ENCODE measurements around the gene ARL4A.
"Not testable (repeated sequence)": the region's sequence is repeated elsewhere in the genome, so short reads cannot be mapped to it uniquely, and the experiment has no call there.

Gene ARL4A

GRCh38 chr7:12689451-12689850 lies 2.0 kb downstream of the ARL4A start:
- Mint-ChIP-seq H3K4me1 (peaks cover 43% of the 10 kb centered on the region), H3K36me3 (ENCODE audit: low read depth) (no peaks in the 10 kb centered on the region), H3K27ac (peak overlapping the region; percentile 44), H3K4me3 (peak overlapping the region; percentile 89), H3K9me3 (peaks cover 4% of the 10 kb centered on the region), H3K27me3 (ENCODE audit: low read depth, poor library complexity) (peaks cover 2% of the 10 kb centered on the region)
- DNase-seq, result no peak
- TF ChIP-seq, protein P1, sequence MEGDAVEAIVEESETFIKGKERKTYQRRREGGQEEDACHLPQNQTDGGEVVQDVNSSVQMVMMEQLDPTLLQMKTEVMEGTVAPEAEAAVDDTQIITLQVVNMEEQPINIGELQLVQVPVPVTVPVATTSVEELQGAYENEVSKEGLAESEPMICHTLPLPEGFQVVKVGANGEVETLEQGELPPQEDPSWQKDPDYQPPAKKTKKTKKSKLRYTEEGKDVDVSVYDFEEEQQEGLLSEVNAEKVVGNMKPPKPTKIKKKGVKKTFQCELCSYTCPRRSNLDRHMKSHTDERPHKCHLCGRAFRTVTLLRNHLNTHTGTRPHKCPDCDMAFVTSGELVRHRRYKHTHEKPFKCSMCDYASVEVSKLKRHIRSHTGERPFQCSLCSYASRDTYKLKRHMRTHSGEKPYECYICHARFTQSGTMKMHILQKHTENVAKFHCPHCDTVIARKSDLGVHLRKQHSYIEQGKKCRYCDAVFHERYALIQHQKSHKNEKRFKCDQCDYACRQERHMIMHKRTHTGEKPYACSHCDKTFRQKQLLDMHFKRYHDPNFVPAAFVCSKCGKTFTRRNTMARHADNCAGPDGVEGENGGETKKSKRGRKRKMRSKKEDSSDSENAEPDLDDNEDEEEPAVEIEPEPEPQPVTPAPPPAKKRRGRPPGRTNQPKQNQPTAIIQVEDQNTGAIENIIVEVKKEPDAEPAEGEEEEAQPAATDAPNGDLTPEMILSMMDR (IDR thresholded peaks at IDR 0.05), result no peak

DNA sequence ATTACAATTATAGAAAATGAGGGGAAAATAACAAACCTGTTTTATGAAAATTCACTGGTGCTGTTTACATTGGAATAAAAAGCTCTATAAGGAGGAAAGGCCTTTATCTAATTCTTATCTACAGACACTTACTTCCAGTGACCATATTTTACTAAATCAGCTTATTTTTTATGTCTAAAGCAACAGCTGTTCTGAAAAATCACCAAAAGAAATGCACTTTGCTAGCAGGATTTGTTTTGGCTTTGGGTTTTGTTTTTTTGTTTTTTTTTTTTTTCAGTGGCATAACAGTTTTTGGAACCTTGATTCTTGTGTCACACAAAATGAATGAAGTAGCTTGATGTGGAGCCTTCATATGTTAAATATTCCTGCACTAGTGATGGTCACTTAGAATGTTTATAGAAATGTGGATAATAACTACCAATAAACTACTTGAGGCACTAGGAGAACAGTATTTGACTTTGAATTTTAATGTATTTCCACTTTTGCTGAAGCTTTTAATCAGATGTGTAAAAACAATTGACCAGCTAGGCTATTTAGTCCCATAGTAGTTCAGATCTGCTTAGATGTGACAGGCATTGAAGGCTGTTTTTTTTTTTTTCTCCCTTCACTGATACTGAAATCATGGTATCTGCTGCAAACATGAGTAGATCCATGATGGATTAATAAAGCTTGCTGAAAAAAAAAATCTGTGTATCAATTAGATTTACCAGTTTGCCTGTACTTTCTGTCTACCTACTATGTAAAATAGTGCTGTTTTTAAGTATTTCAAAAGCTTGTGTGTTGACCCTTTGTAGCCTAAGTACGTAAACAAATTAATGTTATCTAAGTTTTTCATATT lies 2.8 kb downstream of the ARL4A start:
- TF ChIP-seq, protein P1 (IDR thresholded peaks at IDR 0.05), result no peak
- Mint-ChIP-seq H3K9me3 (peaks cover 4% of the 10 kb centered on the region), H3K36me3 (ENCODE audit: low read depth) (no peaks in the 10 kb centered on the region), H3K4me1 (peaks cover 43% of the 10 kb centered on the region), H3K27me3 (ENCODE audit: low read depth, poor library complexity) (peaks cover 2% of the 10 kb centered on the region), H3K4me3 (peak overlapping the region; percentile 89), H3K27ac (no peak overlapping the region)
- DNase-seq, result no peak

DNA sequence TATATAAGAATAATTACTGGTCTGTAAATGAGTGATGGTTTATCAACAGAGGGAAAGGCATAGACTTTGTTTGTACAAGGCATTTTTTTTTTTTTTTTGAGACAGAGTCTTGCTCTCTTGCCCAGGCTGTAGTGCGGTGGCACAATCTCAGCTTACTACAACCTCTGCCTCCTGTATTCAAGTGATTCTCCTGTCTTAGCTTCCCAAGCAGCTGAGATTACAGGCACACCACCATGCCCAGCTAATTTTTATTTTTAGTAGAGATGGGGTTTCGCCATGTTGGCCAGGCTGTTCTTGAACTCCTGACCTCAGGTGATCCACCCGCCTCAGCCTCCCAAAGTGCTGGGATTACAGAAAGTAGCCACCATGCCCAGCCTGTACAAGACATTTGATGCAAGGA lies 4.0 kb downstream of the ARL4A start:
- not testable (repeated sequence) for DNase-seq; H3K36me3 Mint-ChIP-seq (ENCODE audit: low read depth); H3K4me3 Mint-ChIP-seq; H3K27me3 Mint-ChIP-seq (ENCODE audit: low read depth, poor library complexity); H3K9me3 Mint-ChIP-seq; H3K27ac Mint-ChIP-seq
- H3K4me1 Mint-ChIP-seq, result peaks cover 38% of the 10 kb centered on the region

DNA sequence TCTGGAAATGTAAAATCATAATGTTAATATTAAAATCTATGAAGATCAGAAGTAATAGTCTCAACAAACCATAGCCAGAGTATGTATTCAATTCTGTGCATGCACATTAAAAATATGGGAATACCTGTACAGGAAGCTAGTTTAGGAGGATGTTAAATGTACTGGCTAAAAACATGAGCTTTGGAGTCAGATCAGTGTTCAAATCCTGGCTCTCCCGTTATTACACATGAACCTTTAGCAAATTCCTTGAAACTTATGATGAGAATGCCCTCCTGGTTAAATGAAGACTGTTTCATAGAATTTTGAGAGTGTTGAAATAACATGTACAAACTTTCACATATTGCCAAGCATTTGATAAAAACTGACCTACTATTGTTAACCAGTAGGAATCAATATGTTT lies 4.6 kb downstream of the ARL4A start:
- peaks cover 38% of the 10 kb centered on the region for H3K4me1 Mint-ChIP-seq
- TF ChIP-seq, protein P1 (IDR thresholded peaks at IDR 0.05), result no peak
- H3K36me3 Mint-ChIP-seq (ENCODE audit: low read depth), result peaks cover 5% of the 10 kb centered on the region
- no peak overlapping the region for H3K27ac Mint-ChIP-seq
- no peak overlapping the region for H3K4me3 Mint-ChIP-seq
- peaks cover 7% of the 10 kb centered on the region for H3K9me3 Mint-ChIP-seq
- H3K27me3 Mint-ChIP-seq (ENCODE audit: low read depth, poor library complexity), result peaks cover 4% of the 10 kb centered on the region
- no peak for DNase-seq

GRCh38 chr7:12692479-12693259 lies 5.2 kb downstream of the ARL4A start:
- DNase-seq, result no peak
- H3K27me3 Mint-ChIP-seq (ENCODE audit: low read depth, poor library complexity), result peaks cover 4% of the 10 kb centered on the region
- TF ChIP-seq, protein P1 (IDR thresholded peaks at IDR 0.05), result no peak
- peaks cover 10% of the 10 kb centered on the region for H3K9me3 Mint-ChIP-seq
- H3K27ac Mint-ChIP-seq, result no peak overlapping the region
- peaks cover 34% of the 10 kb centered on the region for H3K4me1 Mint-ChIP-seq
- peaks cover 5% of the 10 kb centered on the region for H3K36me3 Mint-ChIP-seq (ENCODE audit: low read depth)
- no peak overlapping the region for H3K4me3 Mint-ChIP-seq

- H3K4me3 Mint-ChIP-seq, result no peak overlapping the region
- TF ChIP-seq, protein P1 (IDR thresholded peaks at IDR 0.05), result no peak
- H3K4me1 Mint-ChIP-seq, result peaks cover 13% of the 10 kb centered on the region
- peaks cover 6% of the 10 kb centered on the region for H3K27me3 Mint-ChIP-seq (ENCODE audit: low read depth, poor library complexity)
- H3K27ac Mint-ChIP-seq, result no peak overlapping the region
- H3K9me3 Mint-ChIP-seq, result peaks cover 17% of the 10 kb centered on the region
- H3K36me3 Mint-ChIP-seq (ENCODE audit: low read depth), result peaks cover 15% of the 10 kb centered on the region
- no peak for DNase-seq
Measured at GRCh38 chr7:12694817-12695216, 7.4 kb downstream of the ARL4A start.
